ENCODE results near the gene RHNO1. TPM values are rescaled to one million over a fixed set of nuclear protein-coding genes. Genes with fewer than 3 reads are reported as not detected.

Gene RHNO1
- total RNA-seq, 4 donors from 2014 or later, result 14.3 to 21.3 (median 17.2) TPM

- H3K4me3 ChIP-seq (ENCODE audit: low read depth, poor library complexity, severe bottlenecking), result no peak overlapping the region
- TF ChIP-seq POLR2A (IDR thresholded peaks at IDR 0.05) (no peak), CTCF (IDR thresholded peaks at IDR 0.05) (no peak)
- intact Hi-C loops (cut with DNase I; ENCODE audit: low total_unique reads), result no loop called here
- 81 to 83% methylated on average over 9 of the region's 9 CpGs for WGBS, 2 donors
- no peak for DNase-seq (ENCODE audit: low spot score in 2 of 2)
Observed at GRCh38 chr12:2844786-2845185, 32.2 kb upstream of the RHNO1 start.

GRCh38 chr12:2845280-2845679 is 31.7 kb upstream of the RHNO1 start:
- intact Hi-C loops (cut with DNase I; ENCODE audit: low total_unique reads), result no loop called here
- TF ChIP-seq POLR2A (IDR thresholded peaks at IDR 0.05) (no peak), CTCF (IDR thresholded peaks at IDR 0.05) (no peak)
- H3K4me3 ChIP-seq (ENCODE audit: low read depth, poor library complexity, severe bottlenecking), result no peak overlapping the region
- no peak for DNase-seq (ENCODE audit: low spot score in 2 of 2)
- 40 to 56% methylated on average over 6 of the region's 6 CpGs for WGBS, 2 donors

GRCh38 chr12:2851931-2852330 is 25.1 kb upstream of the RHNO1 start:
- TF ChIP-seq CTCF (IDR thresholded peaks at IDR 0.05) (no peak), POLR2A (IDR thresholded peaks at IDR 0.05) (no peak)
- WGBS, 2 donors, result 86 to 95% methylated on average over 3 of the region's 3 CpGs
- intact Hi-C loops (cut with DNase I; ENCODE audit: low total_unique reads), result loop anchor here (10.0 kb wide), 1 partner anchor 93 kb away; no protein-coding TSS in a partner anchor

GRCh38 chr12:2853626-2854025 is 23.4 kb upstream of the RHNO1 start:
- peak; percentile 59 to 94 for DNase-seq (ENCODE audit: low spot score in 2 of 2)
- TF ChIP-seq CTCF (IDR thresholded peaks at IDR 0.05) (no peak), POLR2A (IDR thresholded peaks at IDR 0.05) (no peak)
- H3K4me3 ChIP-seq (ENCODE audit: low read depth, poor library complexity, severe bottlenecking), result no peak overlapping the region
- intact Hi-C loops (cut with DNase I; ENCODE audit: low total_unique reads), result loop anchor here (10.0 kb wide), 1 partner anchor 91 kb away; no protein-coding TSS in a partner anchor
- WGBS, 2 donors, result 18 to 25% methylated on average over 11 of the region's 11 CpGs

More at GRCh38 chr12:2851931-2852330, 25.1 kb upstream of the RHNO1 start:
- no peak overlapping the region for H3K4me3 ChIP-seq (ENCODE audit: low read depth, poor library complexity, severe bottlenecking)
- DNase-seq (ENCODE audit: low spot score in 2 of 2), result no peak

GRCh38 chr12:2854669-2855453 is 22.2 kb upstream of the RHNO1 start:
- WGBS, 2 donors, result 69 to 75% methylated on average over 25 of the region's 25 CpGs
- no peak overlapping the region for H3K4me3 ChIP-seq (ENCODE audit: low read depth, poor library complexity, severe bottlenecking)
- DNase-seq (ENCODE audit: low spot score in 2 of 2), result no peak
- intact Hi-C loops (cut with DNase I; ENCODE audit: low total_unique reads), result loop anchor here (10.0 kb wide), 1 partner anchor 90 kb away; no protein-coding TSS in a partner anchor
- TF ChIP-seq POLR2A (IDR thresholded peaks at IDR 0.05) (no peak), CTCF (IDR thresholded peaks at IDR 0.05) (no peak)

Data from lower leg skin (tissue), 4 donors.